Stimulated activated CD4-positive, alpha-beta T cell treated with anti-CD3 and anti-CD28 coated beads, Interleukin-1b, Interleukin-23, amount 100 ng/mL, for 1 hour (primary cell): ENCODE results near the gene SLC52A1.
A peak's percentile ranks its signal among the peaks of the same experiment; 100 is the strongest.
"Not testable (repeated sequence)": the region's sequence is repeated elsewhere in the genome, so short reads cannot be mapped to it uniquely, and the experiment has no call there.

ENCODE experiments used
- DNase-seq, 2 donors: peaks; one replicate each; pipeline ENCODE4 v3.0.0-alpha.2; 2020; ENCODE audit warnings: low read depth in 2 of 2

Gene SLC52A1

GRCh38 chr17:5035315-5035714 is at the start of gene SLC52A1:
TSS of gene SLC52A1 (minus strand) at chr17:5035426. CDS start at chr17:5034606, 820 bp downstream.
- DNase-seq: no peak

- DNase-seq: no peak
These were observed 45.4 kb upstream of the SLC52A1 start for GRCh38 chr17:5080591-5080990.

GRCh38 chr17:5078106-5079028 is 43.1 kb upstream of the SLC52A1 start, which contains the start of gene ZFP3:
TSS of gene ZFP3 (plus strand) at chr17:5078467. CDS start at chr17:5091505, 13,038 bp downstream.
- peak; percentile 9 to 42 for DNase-seq

- DNase-seq: no peak
These were observed 42.5 kb upstream of the SLC52A1 start for GRCh38 chr17:5077781-5078105.

DNA sequence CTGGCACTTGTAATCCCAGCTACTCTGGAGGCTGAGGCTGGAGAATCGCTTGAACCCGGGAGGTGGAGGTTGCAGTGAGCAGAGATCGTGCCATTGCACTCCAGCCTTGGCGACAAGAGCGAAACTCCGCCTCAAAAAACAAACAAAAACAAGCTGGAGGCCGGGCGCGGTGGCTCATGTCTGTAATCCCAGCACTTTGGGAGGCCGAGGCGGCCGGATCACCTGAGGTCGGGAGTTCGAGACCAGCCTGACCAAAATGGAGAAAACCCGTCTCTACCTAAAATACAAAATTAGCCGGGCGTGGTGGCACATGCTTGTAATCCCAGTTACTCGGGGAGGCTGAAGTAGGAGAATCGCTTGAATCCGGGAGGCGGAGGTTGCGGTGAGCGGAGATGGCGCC is 42.0 kb upstream of the SLC52A1 start:
- DNase-seq: not testable (repeated sequence)

GRCh38 chr17:5075472-5075871 is 40.2 kb upstream of the SLC52A1 start:
- DNase-seq: not testable (repeated sequence)

DNA sequence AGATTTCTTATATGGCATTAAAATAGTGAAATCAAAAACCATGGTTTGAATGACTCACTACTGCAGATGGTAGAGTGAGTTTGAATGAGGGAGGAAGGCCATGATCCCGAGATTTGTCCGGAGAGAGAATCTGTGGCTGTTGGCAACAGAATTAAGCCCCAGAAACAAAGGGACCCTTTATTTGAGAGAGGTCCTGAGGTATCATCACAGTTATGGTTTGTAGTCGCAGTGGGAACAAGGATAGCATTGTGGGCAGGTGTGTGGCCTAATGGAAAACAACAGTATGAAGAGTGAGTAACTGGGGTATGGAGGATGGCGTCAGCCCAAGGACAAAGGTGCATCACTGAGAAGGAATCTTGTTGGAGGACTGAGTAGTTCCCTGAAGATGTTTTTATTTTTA is 34.5 kb upstream of the SLC52A1 start:
- DNase-seq: no peak

GRCh38 chr17:5068236-5068635 is 33.0 kb upstream of the SLC52A1 start:
- DNase-seq: no peak

DNA sequence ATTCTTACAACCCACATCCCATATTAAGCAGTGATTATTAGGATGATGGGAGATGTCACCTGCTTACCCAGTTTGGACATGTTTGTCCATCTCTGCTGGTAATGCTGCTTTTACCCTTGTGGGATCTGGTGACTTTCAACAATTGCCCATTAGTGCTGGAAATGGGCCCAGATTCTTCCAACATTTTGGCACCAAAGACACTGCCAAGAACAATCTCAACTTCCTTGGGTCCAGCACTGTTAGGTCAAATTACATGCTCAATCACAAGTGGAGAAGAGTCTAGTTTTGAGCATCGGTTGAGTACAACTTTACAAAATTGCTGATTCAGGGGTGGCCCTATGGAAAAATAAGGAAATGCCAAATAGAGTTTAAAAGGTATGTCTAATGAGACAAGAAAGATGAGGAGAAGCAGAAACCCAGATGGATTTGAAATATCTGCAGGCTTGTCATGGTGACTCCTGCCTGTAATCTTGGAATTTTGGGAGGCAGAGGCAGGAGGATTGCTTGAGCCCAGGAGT is 30.1 kb upstream of the SLC52A1 start:
- no peak for DNase-seq

- DNase-seq: no peak
These were observed 20.3 kb upstream of the SLC52A1 start for GRCh38 chr17:5055543-5055942.

DNA sequence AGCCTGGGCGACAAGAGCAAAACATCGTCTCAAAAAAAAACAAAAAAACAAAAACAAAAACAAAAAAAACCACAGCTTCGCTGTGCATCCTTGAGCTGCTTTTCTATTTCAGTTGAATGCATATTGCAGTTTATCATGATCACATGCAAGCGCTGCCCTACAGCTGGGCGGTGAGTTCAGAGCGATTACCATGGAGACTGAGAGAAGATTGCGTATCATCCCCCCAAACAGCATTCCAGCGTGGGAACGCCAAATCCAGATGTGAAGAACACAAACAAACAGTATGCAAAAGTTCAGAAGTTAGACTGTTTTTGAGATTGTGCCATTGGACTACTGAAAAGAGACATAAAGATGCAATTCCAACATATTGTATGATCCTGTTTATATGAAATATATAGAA is 15.1 kb upstream of the SLC52A1 start:
- DNase-seq: no peak

DNA sequence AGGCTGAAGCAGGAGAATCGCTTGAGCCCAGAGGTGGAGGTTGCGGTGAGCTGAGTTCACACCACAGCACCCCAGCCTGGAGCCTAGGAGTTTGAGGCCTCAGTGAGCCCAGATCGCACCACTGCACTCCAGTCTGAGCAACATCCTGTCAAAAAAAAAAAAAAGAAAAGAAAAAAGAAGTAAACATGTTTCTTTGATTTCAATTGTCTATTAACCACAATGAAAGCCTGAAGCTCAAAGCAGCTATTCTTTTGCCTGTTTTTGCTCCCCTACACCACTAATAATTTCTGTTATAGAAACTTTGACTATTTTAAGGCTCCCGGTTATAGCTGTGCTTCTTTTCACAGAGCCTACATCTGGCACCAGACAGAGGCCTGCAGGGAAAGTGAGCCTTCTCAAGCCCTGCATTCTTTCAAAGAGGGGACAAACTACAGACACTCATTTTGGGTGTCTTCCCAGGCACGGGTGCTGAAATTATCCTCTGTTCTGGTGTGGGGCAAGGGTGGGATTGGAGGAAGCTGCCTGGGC is 14.2 kb upstream of the SLC52A1 start:
- DNase-seq: peak in 1 of 2 donors; percentile 45

- no peak for DNase-seq
These were observed 12.2 kb upstream of the SLC52A1 start for GRCh38 chr17:5047446-5047845.

GRCh38 chr17:5045496-5045895 is 10.3 kb upstream of the SLC52A1 start:
- no peak for DNase-seq

DNA sequence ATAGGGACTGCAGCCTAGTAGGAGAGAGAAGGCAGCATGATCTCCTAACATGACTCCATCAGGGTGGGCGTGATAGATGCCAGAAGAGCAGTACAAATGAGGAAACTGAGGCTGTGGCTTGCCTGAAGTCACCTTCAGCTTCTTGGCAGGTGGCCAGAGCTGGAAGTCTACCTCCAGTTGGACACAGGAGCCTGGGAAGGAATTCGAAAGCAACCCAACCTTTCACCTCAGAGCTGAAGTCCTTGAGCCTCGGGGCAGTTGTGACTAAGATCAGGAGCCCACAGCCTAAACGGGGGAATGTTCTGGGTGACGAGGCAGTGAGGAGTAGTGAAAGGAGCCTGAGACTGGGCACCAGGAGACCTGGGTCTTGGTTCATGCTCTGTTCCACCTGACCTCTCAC is 9.4 kb upstream of the SLC52A1 start:
- DNase-seq: no peak

DNA sequence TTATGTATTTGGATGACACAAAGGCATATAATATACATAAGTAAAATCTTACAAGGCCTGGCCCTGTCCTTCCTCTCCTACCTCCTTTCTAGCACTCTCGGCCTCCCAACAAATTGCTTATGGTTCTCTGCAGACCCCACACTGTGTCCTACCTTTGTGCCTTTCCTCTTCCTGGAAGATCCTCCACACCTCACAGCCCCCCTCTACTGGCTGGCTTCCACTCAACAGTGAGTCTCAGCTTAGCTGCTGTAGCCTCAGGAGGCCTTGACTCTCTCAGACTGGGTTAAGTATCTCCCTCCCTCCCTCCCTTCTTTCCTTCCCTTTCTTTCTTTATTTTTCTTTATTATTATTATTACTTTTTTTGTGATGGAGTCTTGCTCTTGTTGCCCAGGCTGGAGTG is 8.3 kb upstream of the SLC52A1 start:
- no peak for DNase-seq

DNA sequence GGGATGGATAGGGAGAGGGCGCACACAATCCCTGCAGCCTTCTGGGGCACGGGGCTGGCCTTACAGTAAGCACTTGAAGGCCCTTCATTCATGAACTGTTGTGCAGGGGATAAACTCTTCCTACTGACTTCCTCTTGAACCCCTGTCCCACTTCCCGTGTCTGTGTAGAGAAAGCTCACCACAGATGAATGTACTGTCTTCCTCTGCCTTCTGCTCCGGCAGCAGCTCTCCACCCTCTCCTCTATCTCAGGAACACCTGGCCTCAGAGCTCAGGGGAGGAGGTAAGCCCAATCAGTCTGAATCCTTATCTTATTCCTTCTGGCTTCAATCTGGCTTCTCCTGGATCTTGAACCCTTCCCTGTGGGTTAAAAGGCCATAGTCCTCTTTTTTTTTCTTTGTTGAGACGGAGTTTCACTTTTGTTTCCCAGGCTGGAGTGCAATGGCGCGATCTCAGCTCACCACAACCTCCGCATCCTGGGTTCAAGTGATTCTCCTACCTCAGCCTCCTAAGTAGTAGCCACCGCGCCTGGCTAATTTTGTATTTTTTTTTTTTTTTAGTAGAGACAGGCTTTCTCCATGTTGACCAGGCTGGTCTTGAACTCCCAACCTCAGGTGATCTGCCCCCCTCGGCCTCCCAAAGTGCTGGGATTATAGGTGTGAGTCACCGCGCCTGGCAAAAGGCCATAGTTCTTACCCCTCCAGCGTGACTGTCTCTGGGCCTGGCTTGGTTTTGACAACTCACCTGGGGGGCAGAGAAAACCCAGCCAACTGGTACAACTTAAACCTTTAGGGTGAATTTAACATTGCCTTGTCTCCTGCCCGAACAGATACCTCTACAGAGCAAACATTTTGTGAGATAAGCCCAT is 7.2 kb upstream of the SLC52A1 start:
- no peak for DNase-seq

- no peak for DNase-seq
These were observed 575 bp downstream of the SLC52A1 start for GRCh38 chr17:5034651-5035050.

DNA sequence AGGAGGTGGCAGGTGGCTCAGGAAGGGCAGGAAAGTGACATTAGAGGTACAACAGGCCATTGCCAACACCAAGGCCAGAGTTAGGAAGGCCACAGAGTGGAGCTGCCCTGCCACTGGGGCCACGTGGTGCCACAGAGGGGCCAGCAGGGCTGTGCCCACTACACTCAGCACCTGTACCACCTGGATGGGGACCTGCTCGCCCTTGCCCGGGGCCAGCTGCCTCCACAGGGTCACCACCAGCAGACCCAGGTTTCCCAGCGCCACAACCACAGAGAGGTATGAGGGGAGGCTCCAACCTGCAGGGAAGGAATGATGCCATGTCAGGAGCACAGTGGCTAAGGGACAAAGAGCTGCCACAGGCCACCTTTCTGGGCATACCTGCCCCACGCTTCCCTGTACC is 1.2 kb downstream of the SLC52A1 start:
- DNase-seq: no peak

- DNase-seq: no peak
These were observed 1.7 kb downstream of the SLC52A1 start for GRCh38 chr17:5033352-5034015.

DNA sequence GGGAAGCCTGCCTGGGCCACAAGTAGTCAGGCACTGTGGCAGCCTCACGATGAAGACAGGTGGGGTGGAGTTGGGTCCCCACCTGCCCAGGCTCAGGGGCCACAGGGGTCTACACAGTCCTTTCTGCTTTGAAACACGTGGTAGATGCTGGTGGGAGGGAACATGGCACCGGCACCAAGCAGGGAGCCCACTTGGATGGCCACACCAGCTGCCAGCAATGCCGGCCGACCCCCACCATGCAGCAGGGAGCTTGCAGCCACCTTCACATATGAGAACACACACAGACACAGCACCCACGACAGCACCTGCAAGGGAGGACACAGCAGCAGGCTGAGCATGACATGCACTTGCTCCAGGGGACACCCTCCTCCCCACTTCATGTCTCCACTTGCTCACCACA is 2.4 kb downstream of the SLC52A1 start:
- DNase-seq: no peak
